ENCODE measurements around the gene PIP5KL1.

The PIP5KL1 gene

DNA sequence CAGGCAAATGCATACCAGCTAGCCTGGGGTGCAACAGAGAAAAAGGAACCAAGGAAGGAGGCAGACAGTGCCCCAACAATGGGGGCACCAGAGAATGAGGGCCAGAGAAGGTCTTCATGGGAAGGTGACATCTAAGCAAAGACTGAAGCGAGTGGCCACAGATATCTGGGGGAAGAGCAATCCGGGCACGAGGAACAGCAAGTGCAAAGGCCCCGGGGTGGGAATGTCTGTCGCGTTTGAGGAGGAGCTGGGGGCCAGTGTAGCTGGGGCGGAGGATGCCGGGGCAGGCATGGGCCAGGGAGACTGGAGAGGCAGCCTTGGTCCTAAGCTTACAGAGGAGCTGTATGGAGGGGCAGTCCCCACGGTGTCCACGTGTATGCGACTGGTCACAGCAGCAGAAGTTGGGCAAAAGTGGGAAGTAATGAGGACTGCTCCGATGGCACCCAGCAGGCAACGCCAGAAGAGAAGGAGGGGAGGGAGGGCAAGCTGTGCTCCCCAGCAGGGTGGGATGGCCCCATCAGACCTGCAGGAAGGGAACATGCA is 31.1 kb upstream of the PIP5KL1 start:
- FAIRE-seq (no peak), DNase-seq (ENCODE audit: insufficient read length, low spot score) (no peak)
- TF ChIP-seq POLR2AphosphoS5 (IDR thresholded peaks at IDR 0.05; ENCODE audit: low read depth, low read length) (no peak), PAX5 (IDR thresholded peaks at IDR 0.05; ENCODE audit: insufficient read depth, low read length, severe bottlenecking) (no peak), POLR2A (IDR thresholded peaks at IDR 0.05; ENCODE audit: low read depth, low read length) (no peak), TAF1 (IDR thresholded peaks at IDR 0.05; ENCODE audit: low read depth, low read length) (no peak), SPI1 (IDR thresholded peaks at IDR 0.05; ENCODE audit: low read depth, low read length) (no peak)

- DNase-seq (ENCODE audit: insufficient read length, low spot score) (no peak), FAIRE-seq (no peak)
- TF ChIP-seq SPI1 (IDR thresholded peaks at IDR 0.05; ENCODE audit: low read depth, low read length) (no peak), POLR2A (IDR thresholded peaks at IDR 0.05; ENCODE audit: low read depth, low read length) (no peak), PAX5 (IDR thresholded peaks at IDR 0.05; ENCODE audit: insufficient read depth, low read length, severe bottlenecking) (no peak), POU2F2 (IDR thresholded peaks at IDR 0.05; ENCODE audit: low read depth, low read length) (no peak), TAF1 (IDR thresholded peaks at IDR 0.05; ENCODE audit: low read depth, low read length) (no peak), POLR2AphosphoS5 (IDR thresholded peaks at IDR 0.05; ENCODE audit: low read depth, low read length) (no peak)
Measured at GRCh38 chr9:127961155-127961490, 30.5 kb upstream of the PIP5KL1 start.

- FAIRE-seq, result no peak
Measured at GRCh38 chr9:127960410-127961154, 30.0 kb upstream of the PIP5KL1 start.

DNA sequence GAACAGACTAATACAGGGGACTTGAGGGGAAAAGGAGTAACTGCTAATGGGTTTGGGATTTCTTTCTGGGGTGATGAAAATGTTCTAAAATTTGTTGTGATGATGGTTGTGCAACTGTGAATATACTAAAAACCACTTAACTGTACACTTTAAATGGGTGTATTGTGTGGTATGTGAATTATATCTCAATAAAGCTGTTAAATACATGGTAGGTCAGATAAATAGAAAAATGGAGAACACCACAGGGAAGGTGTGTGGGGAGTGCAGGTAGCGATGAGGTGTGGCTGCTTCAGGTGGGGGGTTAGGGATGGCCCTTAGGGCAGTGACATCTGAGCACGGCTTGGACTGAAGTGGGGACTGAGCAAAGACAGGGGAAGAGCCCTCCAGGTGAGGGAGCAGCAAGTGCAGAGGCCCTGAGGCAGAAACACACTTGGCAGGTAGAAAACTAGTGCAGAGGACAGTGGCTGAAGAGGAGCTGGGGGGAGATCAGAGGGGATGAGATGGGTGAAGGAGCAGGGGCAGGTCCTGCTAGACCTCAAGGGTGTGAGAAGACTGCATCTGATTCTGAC is 29.3 kb upstream of the PIP5KL1 start:
- TF ChIP-seq POU2F2 (IDR thresholded peaks at IDR 0.05; ENCODE audit: low read depth, low read length), result no peak
- TF ChIP-seq SPI1 (IDR thresholded peaks at IDR 0.05; ENCODE audit: low read depth, low read length), result no peak
- no peak for TF ChIP-seq TAF1 (IDR thresholded peaks at IDR 0.05; ENCODE audit: low read depth, low read length)
- TF ChIP-seq PAX5 (IDR thresholded peaks at IDR 0.05; ENCODE audit: insufficient read depth, low read length, severe bottlenecking), result no peak
- TF ChIP-seq POLR2AphosphoS5 (IDR thresholded peaks at IDR 0.05; ENCODE audit: low read depth, low read length), result no peak
- no peak for TF ChIP-seq POLR2A (IDR thresholded peaks at IDR 0.05; ENCODE audit: low read depth, low read length)
- DNase-seq (ENCODE audit: insufficient read length, low spot score) (no peak), FAIRE-seq (no peak)

More at GRCh38 chr9:127960410-127961154, 30.0 kb upstream of the PIP5KL1 start:
- TF ChIP-seq POU2F2 (IDR thresholded peaks at IDR 0.05; ENCODE audit: low read depth, low read length) (no peak), POLR2AphosphoS5 (IDR thresholded peaks at IDR 0.05; ENCODE audit: low read depth, low read length) (no peak), SPI1 (IDR thresholded peaks at IDR 0.05; ENCODE audit: low read depth, low read length) (no peak), POLR2A (IDR thresholded peaks at IDR 0.05; ENCODE audit: low read depth, low read length) (no peak), TAF1 (IDR thresholded peaks at IDR 0.05; ENCODE audit: low read depth, low read length) (no peak), PAX5 (IDR thresholded peaks at IDR 0.05; ENCODE audit: insufficient read depth, low read length, severe bottlenecking) (no peak)
- no peak for DNase-seq (ENCODE audit: insufficient read length, low spot score)

GRCh38 chr9:127959398-127959797 is 28.8 kb upstream of the PIP5KL1 start:
- no peak for DNase-seq (ENCODE audit: insufficient read length, low spot score)
- TF ChIP-seq POLR2AphosphoS5 (IDR thresholded peaks at IDR 0.05; ENCODE audit: low read depth, low read length), result no peak
- TF ChIP-seq SPI1 (IDR thresholded peaks at IDR 0.05; ENCODE audit: low read depth, low read length), result no peak
- no peak for TF ChIP-seq POU2F2 (IDR thresholded peaks at IDR 0.05; ENCODE audit: low read depth, low read length)
- no peak for TF ChIP-seq PAX5 (IDR thresholded peaks at IDR 0.05; ENCODE audit: insufficient read depth, low read length, severe bottlenecking)
- TF ChIP-seq POLR2A (IDR thresholded peaks at IDR 0.05; ENCODE audit: low read depth, low read length), result no peak
- TF ChIP-seq TAF1 (IDR thresholded peaks at IDR 0.05; ENCODE audit: low read depth, low read length), result no peak
- FAIRE-seq, result no peak

- DNase-seq (ENCODE audit: insufficient read length, low spot score), result no peak
- no peak for FAIRE-seq
Measured at GRCh38 chr9:127958728-127959127, 28.2 kb upstream of the PIP5KL1 start.

GRCh38 chr9:127955294-127956015 is 24.9 kb upstream of the PIP5KL1 start:
- peak; percentile 75 for FAIRE-seq
- TF ChIP-seq POU2F2 (IDR thresholded peaks at IDR 0.05; ENCODE audit: low read depth, low read length) (no peak), SPI1 (IDR thresholded peaks at IDR 0.05; ENCODE audit: low read depth, low read length) (no peak), POLR2AphosphoS5 (IDR thresholded peaks at IDR 0.05; ENCODE audit: low read depth, low read length) (no peak), POLR2A (IDR thresholded peaks at IDR 0.05; ENCODE audit: low read depth, low read length) (no peak), PAX5 (IDR thresholded peaks at IDR 0.05; ENCODE audit: insufficient read depth, low read length, severe bottlenecking) (no peak), TAF1 (IDR thresholded peaks at IDR 0.05; ENCODE audit: low read depth, low read length) (no peak)
- DNase-seq (ENCODE audit: insufficient read length, low spot score), result peak; percentile 82

More at GRCh38 chr9:127958728-127959127, 28.2 kb upstream of the PIP5KL1 start:
- TF ChIP-seq POLR2A (IDR thresholded peaks at IDR 0.05; ENCODE audit: low read depth, low read length) (no peak), PAX5 (IDR thresholded peaks at IDR 0.05; ENCODE audit: insufficient read depth, low read length, severe bottlenecking) (no peak), SPI1 (IDR thresholded peaks at IDR 0.05; ENCODE audit: low read depth, low read length) (no peak), TAF1 (IDR thresholded peaks at IDR 0.05; ENCODE audit: low read depth, low read length) (no peak), POU2F2 (IDR thresholded peaks at IDR 0.05; ENCODE audit: low read depth, low read length) (no peak), POLR2AphosphoS5 (IDR thresholded peaks at IDR 0.05; ENCODE audit: low read depth, low read length) (no peak)

DNA sequence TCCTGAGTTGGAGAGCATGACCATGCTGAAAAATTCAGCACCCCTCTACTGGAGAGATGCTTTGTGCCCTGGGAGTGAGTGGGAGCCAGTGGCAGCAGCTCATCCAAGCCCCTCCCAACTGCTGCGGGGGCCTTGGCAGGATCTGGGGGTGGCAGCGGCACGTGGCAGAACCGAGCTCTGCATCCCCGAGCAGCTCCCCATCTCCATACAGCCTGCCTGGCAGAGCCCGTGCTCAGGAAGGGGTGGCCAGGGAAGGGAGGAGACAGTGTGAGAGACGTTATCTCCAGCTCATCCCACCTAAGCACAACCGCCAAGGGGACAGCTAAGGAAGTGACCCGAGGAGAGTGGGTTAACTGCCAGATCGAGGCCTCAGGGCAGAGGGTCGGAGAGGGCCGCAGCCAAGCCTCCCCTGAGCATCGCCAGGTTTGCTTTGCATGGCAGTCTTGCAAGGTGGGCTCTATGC is 24.3 kb upstream of the PIP5KL1 start:
- TF ChIP-seq SPI1 (IDR thresholded peaks at IDR 0.05; ENCODE audit: low read depth, low read length) (no peak), POLR2A (IDR thresholded peaks at IDR 0.05; ENCODE audit: low read depth, low read length) (no peak), POLR2AphosphoS5 (IDR thresholded peaks at IDR 0.05; ENCODE audit: low read depth, low read length) (no peak), PAX5 (IDR thresholded peaks at IDR 0.05; ENCODE audit: insufficient read depth, low read length, severe bottlenecking) (no peak), TAF1 (IDR thresholded peaks at IDR 0.05; ENCODE audit: low read depth, low read length) (no peak), POU2F2 (IDR thresholded peaks at IDR 0.05; ENCODE audit: low read depth, low read length) (no peak)
- DNase-seq (ENCODE audit: insufficient read length, low spot score) (no peak), FAIRE-seq (no peak)
